A549 (cell line): ENCODE data around the gene PLPPR4. TPM values are rescaled to one million over a fixed set of nuclear protein-coding genes. Genes with fewer than 3 reads are reported as not detected.
A peak's percentile ranks its signal among the peaks of the same experiment; 100 is the strongest.

Experiments used
- ATAC-seq, 2 experiments: fragments of 200-7000 bp in 1 of 2; fragments of >200 bp in 1 of 2; cut with Nextera tagmentation in 1 of 2; cut with Tn5 transposase in 1 of 2; 3 replicates each; pipeline versions ENCODE4 v1.8.0 to v1.9.1; 2018 to 2020; ENCODE audit warnings: mild to moderate bottlenecking in 1 of 2, moderate library complexity in 1 of 2
- CTCF ChIA-PET: fragments of 300-600 bp; sonication (Branson Sonifier 250); formaldehyde crosslinking; extraction: SDS; loops from one replicate; lab custom pipeline; 2021; ENCODE audit warnings: antibody characterized with exemption, inconsistent platforms; lab: Yijun Ruan, JAX
- POLR2A ChIA-PET: fragments of 350-600 bp; formaldehyde crosslinking; extraction: SDS; loops from one replicate; lab custom pipeline; 2021; ENCODE audit warnings: antibody characterized with exemption, inconsistent platforms; lab: Yijun Ruan, JAX
- DNase-seq, 2 experiments: peaks; one replicate each; pipeline versions ENCODE4 v3.0.0 to v3.0.0-alpha.2; 2011 to 2016; ENCODE audit warnings: low read depth in 1 of 2, low spot score in 1 of 2
- FAIRE-seq: peaks from 2 replicates; lab custom pipeline; 2011; peaks lifted over from hg19 to GRCh38; lab: Jason Lieb, UNC
- H3K27ac ChIP-seq, 2 experiments: fragments of >200 bp; sonication (Bioruptor Twin); formaldehyde crosslinking; 3 replicates each; pipeline ENCODE4 v1.5.1; 2016 to 2017
- H3K4me1 ChIP-seq: fragments of >200 bp; sonication (Bioruptor Twin); formaldehyde crosslinking; 3 replicates; pipeline ENCODE4 v1.6.1; 2016
- H3K4me2 ChIP-seq: fragments of >200 bp; sonication (Bioruptor Twin); formaldehyde crosslinking; 3 replicates; pipeline ENCODE4 v1.6.1; 2016
- H3K4me3 ChIP-seq: fragments of >200 bp; sonication (Bioruptor Twin); formaldehyde crosslinking; 3 replicates; pipeline ENCODE4 v1.5.1; 2016
- H3K9me3 ChIP-seq: fragments of >200 bp; sonication (Bioruptor Twin); formaldehyde crosslinking; 3 replicates; pipeline ENCODE4 v1.6.1; 2016
- BHLHE40 ChIP-seq: IDR thresholded peaks from 2 replicates; pipeline ENCODE4 v1.6.1; 2012; ENCODE audit warnings: low read depth, low read length, inconsistent platforms
- CBX8 ChIP-seq: fragments of 200-600 bp; sonication (generic); IDR thresholded peaks from 2 replicates; pipeline ENCODE4 v1.6.1; 2016
- CEBPB ChIP-seq, 2 experiments: fragments of >200 bp in 1 of 2; sonication (Bioruptor Twin) in 1 of 2; formaldehyde crosslinking in 1 of 2; IDR thresholded peaks; 2 replicates each; pipeline ENCODE4 v1.6.1; 2012 to 2016
- CHD4 ChIP-seq: fragments of 200-600 bp; sonication (generic); IDR thresholded peaks from 2 replicates; pipeline ENCODE4 v1.6.1; 2016; ENCODE audit warnings: antibody characterized with exemption, mild to moderate bottlenecking, borderline replicate concordance
- ESRRA ChIP-seq: fragments of 150-350 bp; IDR thresholded peaks from 2 replicates; pipeline ENCODE4 v1.6.1; 2014; ENCODE audit warnings: mild to moderate bottlenecking, low read length, borderline replicate concordance
- HDAC2 ChIP-seq: fragments of 200-600 bp; sonication (generic); IDR thresholded peaks from 2 replicates; pipeline ENCODE4 v1.6.1; 2016
- HOXA7 ChIP-seq: fragments of 250-450 bp; sonication (Bioruptor Pico); IDR thresholded peaks from 2 replicates; pipeline ENCODE4 v1.5.0; 2020; ENCODE audit warnings: mild to moderate bottlenecking, moderate library complexity
- HOXB5 ChIP-seq: fragments of 250-450 bp; sonication (Bioruptor Pico); IDR thresholded peaks from 2 replicates; pipeline ENCODE4 v1.5.0; 2020; ENCODE audit warnings: mild to moderate bottlenecking, moderate library complexity
- JUN ChIP-seq, 2 experiments: fragments of >200 bp; sonication (Bioruptor Twin); formaldehyde crosslinking; IDR thresholded peaks; 2 replicates in 1 of 2; 3 replicates in 1 of 2; pipeline ENCODE4 v1.6.1; 2016 to 2017
- KDM5A ChIP-seq: fragments of 200-600 bp; sonication (generic); IDR thresholded peaks from 2 replicates; pipeline ENCODE4 v1.6.1; 2016; ENCODE audit warnings: antibody characterized with exemption, mild to moderate bottlenecking
- MAFK ChIP-seq: fragments of 450-650 bp; IDR thresholded peaks from 2 replicates; pipeline ENCODE4 v1.6.1; 2014; ENCODE audit not compliant: partially characterized antibody
- NPAS2 ChIP-seq: fragments of 250-450 bp; sonication (Bioruptor Pico); IDR thresholded peaks from 2 replicates; pipeline ENCODE4 v1.8.0; 2022; ENCODE audit warnings: mild to moderate bottlenecking, moderate library complexity, borderline replicate concordance
- PHF8 ChIP-seq: fragments of 200-600 bp; sonication (generic); IDR thresholded peaks from 2 replicates; pipeline ENCODE4 v1.6.1; 2016; ENCODE audit warnings: low read depth, mild to moderate bottlenecking, antibody characterized with exemption, moderate library complexity, borderline replicate concordance
- POLR2AphosphoS2 ChIP-seq: conservative IDR thresholded peaks from 2 replicates; pipeline ENCODE4 v1.6.1; 2012; ENCODE audit warnings: low read length, improper control_type of control experiment, inconsistent platforms
- RAD21 ChIP-seq, 2 experiments: fragments of >200 bp in 1 of 2; sonication (Bioruptor Twin) in 1 of 2; formaldehyde crosslinking in 1 of 2; IDR thresholded peaks in 1 of 2; conservative IDR thresholded peaks in 1 of 2; 2 replicates in 1 of 2; 3 replicates in 1 of 2; pipeline ENCODE4 v1.6.1; 2012 to 2018; ENCODE audit warnings: inconsistent platforms in 1 of 2
- RARB ChIP-seq: fragments of 250-450 bp; sonication (Bioruptor Pico); IDR thresholded peaks from 2 replicates; pipeline ENCODE4 v1.8.0; 2021; ENCODE audit warnings: mild to moderate bottlenecking, moderate library complexity
- RCOR1 ChIP-seq: fragments of 150-350 bp; IDR thresholded peaks from 2 replicates; pipeline ENCODE4 v1.6.1; 2014; ENCODE audit warnings: antibody characterized with exemption, low read length, low read depth
- RNF2 ChIP-seq: fragments of 200-600 bp; sonication (generic); IDR thresholded peaks from 2 replicates; pipeline ENCODE4 v1.6.1; 2016; ENCODE audit warnings: low read depth, mild to moderate bottlenecking, antibody characterized with exemption, moderate library complexity, borderline replicate concordance
- SREBF2 ChIP-seq: fragments of 450-650 bp; IDR thresholded peaks from 2 replicates; pipeline ENCODE4 v1.6.1; 2014; ENCODE audit warnings: mild to moderate bottlenecking, moderate library complexity
- TP53 ChIP-seq: fragments of 250-450 bp; sonication (Bioruptor Pico); IDR thresholded peaks from 2 replicates; pipeline ENCODE4 v1.5.0; 2021; ENCODE audit warnings: mild to moderate bottlenecking, moderate library complexity
- USF2 ChIP-seq: fragments of 450-650 bp; IDR thresholded peaks from 2 replicates; pipeline ENCODE4 v1.6.1; 2014; ENCODE audit warnings: antibody characterized with exemption
- ZFP36 ChIP-seq: fragments of 450-650 bp; IDR thresholded peaks from 2 replicates; pipeline ENCODE4 v1.6.1; 2014; ENCODE audit warnings: borderline replicate concordance; ENCODE audit not compliant: partially characterized antibody
- WGBS: methylation state at CpG from one replicate; pipeline ENCODE4 v1.1.6; 2017; ENCODE audit errors: missing lambda C conversion rate; 5-methylcytosine and 5-hydroxymethylcytosine counted together
- polyA plus RNA-seq, 4 experiments: library from polyadenylated mRNA; depleted of rRNA in 3 of 4; stranded (reverse); fragments of >200 nt; fragmentation: RNase III in 1 of 4; extraction: RNeasy Plus Mini Kit Qiagen cat#74134 plus additional on column Dnase treatment in 1 of 4; gene quantifications; 2 replicates in 3 of 4; 3 replicates in 1 of 4; pipeline ENCODE4 v1.2.3, GENCODE V29; 2011 to 2017
- TF ChIP-seq, protein P1 (sequence below): fragments of 200-600 bp; sonication (generic); IDR thresholded peaks from 2 replicates; pipeline ENCODE4 v1.6.1; 2016; ENCODE audit warnings: antibody characterized with exemption, mild to moderate bottlenecking, moderate library complexity
- TF ChIP-seq, protein P2 (sequence below): fragments of >200 bp; sonication (Bioruptor Twin); formaldehyde crosslinking; IDR thresholded peaks from 3 replicates; pipeline ENCODE4 v1.6.1; 2016

The PLPPR4 gene
- polyA plus RNA-seq, 2 of the 4 experiments (the other 2 are of a cell fraction) = not detected

GRCh38 chr1:99331083-99331482, 66.8 kb downstream of the PLPPR4 start:
- DNase-seq = no peak
- Histone ChIP-seq H3K4me2 (no peak overlapping the region), H3K27ac (no peak overlapping the region), H3K9me3 (no peaks in the 10 kb centered on the region), H3K4me3 (no peak overlapping the region), H3K4me1 (no peaks in the 10 kb centered on the region)
- ChIA-PET CTCF (no interaction called here), POLR2A (no interaction called here)
- ATAC-seq = no peak
- 46% methylated on average over 3 of the region's 3 CpGs for WGBS
- no peak for FAIRE-seq
- TF ChIP-seq HOXA7 (CRISPR knock-in tag) = no peak
- peak; percentile 55 for TF ChIP-seq MAFK
- TF ChIP-seq, all 56 proteins: peak for 1

DNA sequence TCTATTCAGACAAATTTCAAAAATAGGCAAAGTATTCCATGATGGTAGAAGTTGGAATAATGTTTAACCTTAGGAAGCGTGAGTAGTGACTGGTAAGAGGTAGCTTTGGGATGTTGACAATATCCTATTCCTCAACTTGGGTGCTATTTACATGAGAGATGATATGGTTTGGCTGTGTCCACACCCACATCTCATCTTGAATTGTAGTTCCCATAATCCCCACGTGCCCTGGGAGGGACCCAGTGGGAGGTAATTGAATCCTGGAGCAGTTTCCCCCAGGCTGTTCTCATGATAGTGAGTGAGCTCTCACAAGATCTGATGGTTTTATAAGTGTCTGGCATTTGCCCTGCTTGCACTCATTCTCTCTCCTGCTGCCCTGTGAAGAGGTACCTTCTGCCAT, 67.3 kb downstream of the PLPPR4 start:
- H3K4me2 ChIP-seq = no peak overlapping the region

GRCh38 chr1:99332561-99332960, 68.3 kb downstream of the PLPPR4 start:
- ATAC-seq (no peak), FAIRE-seq (no peak), DNase-seq (no peak)
- H3K4me2 ChIP-seq = no peak overlapping the region
- no peaks in the 10 kb centered on the region for H3K4me1 ChIP-seq
- no peak overlapping the region for H3K27ac ChIP-seq
- TF ChIP-seq KDM5A (no peak), RCOR1 (no peak), HDAC2 (no peak), POLR2AphosphoS2 (no peak), TP53 (CRISPR knock-in tag) (no peak), SREBF2 (no peak), JUN (IDR thresholded peaks at IDR 0.05) (no peak), CEBPB (IDR thresholded peaks at IDR 0.05) (no peak)
- no peak overlapping the region for H3K4me3 ChIP-seq
- POLR2A ChIA-PET = no interaction called here
- H3K9me3 ChIP-seq = no peaks in the 10 kb centered on the region
- 74% methylated on average over 1 of the region's 1 CpG for WGBS
- CTCF ChIA-PET = no interaction called here

More for the DNA sequence above, 67.3 kb downstream of the PLPPR4 start:
- ATAC-seq = no peak
- CTCF ChIA-PET = no interaction called here
- TF ChIP-seq NPAS2 (CRISPR knock-in tag) (no peak), POLR2AphosphoS2 (no peak), ZFP36 (no peak)
- TF ChIP-seq, protein P1, sequence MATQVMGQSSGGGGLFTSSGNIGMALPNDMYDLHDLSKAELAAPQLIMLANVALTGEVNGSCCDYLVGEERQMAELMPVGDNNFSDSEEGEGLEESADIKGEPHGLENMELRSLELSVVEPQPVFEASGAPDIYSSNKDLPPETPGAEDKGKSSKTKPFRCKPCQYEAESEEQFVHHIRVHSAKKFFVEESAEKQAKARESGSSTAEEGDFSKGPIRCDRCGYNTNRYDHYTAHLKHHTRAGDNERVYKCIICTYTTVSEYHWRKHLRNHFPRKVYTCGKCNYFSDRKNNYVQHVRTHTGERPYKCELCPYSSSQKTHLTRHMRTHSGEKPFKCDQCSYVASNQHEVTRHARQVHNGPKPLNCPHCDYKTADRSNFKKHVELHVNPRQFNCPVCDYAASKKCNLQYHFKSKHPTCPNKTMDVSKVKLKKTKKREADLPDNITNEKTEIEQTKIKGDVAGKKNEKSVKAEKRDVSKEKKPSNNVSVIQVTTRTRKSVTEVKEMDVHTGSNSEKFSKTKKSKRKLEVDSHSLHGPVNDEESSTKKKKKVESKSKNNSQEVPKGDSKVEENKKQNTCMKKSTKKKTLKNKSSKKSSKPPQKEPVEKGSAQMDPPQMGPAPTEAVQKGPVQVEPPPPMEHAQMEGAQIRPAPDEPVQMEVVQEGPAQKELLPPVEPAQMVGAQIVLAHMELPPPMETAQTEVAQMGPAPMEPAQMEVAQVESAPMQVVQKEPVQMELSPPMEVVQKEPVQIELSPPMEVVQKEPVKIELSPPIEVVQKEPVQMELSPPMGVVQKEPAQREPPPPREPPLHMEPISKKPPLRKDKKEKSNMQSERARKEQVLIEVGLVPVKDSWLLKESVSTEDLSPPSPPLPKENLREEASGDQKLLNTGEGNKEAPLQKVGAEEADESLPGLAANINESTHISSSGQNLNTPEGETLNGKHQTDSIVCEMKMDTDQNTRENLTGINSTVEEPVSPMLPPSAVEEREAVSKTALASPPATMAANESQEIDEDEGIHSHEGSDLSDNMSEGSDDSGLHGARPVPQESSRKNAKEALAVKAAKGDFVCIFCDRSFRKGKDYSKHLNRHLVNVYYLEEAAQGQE = no peak
- TF ChIP-seq, all 56 proteins: peak for 0
- POLR2A ChIA-PET = no interaction called here
- no peak overlapping the region for H3K4me3 ChIP-seq
- no peaks in the 10 kb centered on the region for H3K9me3 ChIP-seq
- FAIRE-seq (no peak), DNase-seq (no peak)
- H3K27ac ChIP-seq = no peak overlapping the region
- H3K4me1 ChIP-seq = no peaks in the 10 kb centered on the region
- WGBS = 53% methylated on average over 2 of the region's 2 CpGs

- H3K27ac ChIP-seq = no peak overlapping the region
- TF ChIP-seq HOXB5 (CRISPR knock-in tag) (no peak), ESRRA (no peak), MAFK (no peak), CHD4 (no peak), RCOR1 (no peak), ZFP36 (no peak), CEBPB (IDR thresholded peaks at IDR 0.05) (no peak), BHLHE40 (no peak), JUN (IDR thresholded peaks at IDR 0.05) (no peak), RNF2 (no peak), RARB (CRISPR knock-in tag) (no peak), USF2 (no peak), RAD21 (conservative IDR thresholded peaks at IDR 0.05 in 1 of 2, IDR thresholded peaks at IDR 0.05 in 1 of 2) (no peak), CBX8 (no peak), PHF8 (no peak)
- TF ChIP-seq, protein P2, sequence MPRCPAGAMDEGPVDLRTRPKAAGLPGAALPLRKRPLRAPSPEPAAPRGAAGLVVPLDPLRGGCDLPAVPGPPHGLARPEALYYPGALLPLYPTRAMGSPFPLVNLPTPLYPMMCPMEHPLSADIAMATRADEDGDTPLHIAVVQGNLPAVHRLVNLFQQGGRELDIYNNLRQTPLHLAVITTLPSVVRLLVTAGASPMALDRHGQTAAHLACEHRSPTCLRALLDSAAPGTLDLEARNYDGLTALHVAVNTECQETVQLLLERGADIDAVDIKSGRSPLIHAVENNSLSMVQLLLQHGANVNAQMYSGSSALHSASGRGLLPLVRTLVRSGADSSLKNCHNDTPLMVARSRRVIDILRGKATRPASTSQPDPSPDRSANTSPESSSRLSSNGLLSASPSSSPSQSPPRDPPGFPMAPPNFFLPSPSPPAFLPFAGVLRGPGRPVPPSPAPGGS = no peak
- TF ChIP-seq, all 56 proteins: peak for 0
- ATAC-seq (no peak), DNase-seq (no peak), FAIRE-seq (no peak)
- CTCF ChIA-PET = no interaction called here
- Histone ChIP-seq H3K9me3 (no peaks in the 10 kb centered on the region), H3K4me2 (no peak overlapping the region), H3K4me3 (no peak overlapping the region), H3K4me1 (no peaks in the 10 kb centered on the region)
- 32% methylated on average over 5 of the region's 5 CpGs for WGBS
- POLR2A ChIA-PET = no interaction called here
Observed at GRCh38 chr1:99334991-99335390, 70.7 kb downstream of the PLPPR4 start.
